GM10847 (cell line): ENCODE measurements around the gene PDE4D.

Experiments
- POLR2A ChIP-seq: IDR thresholded peaks from 2 replicates; pipeline ENCODE4 v1.6.1; 2011; ENCODE audit not compliant: insufficient read length; ENCODE audit errors: extremely low read depth

PDE4D gene

GRCh38 chr5:59222687-59223511, 670.6 kb downstream of the PDE4D start:
- TF ChIP-seq POLR2A = no peak

GRCh38 chr5:59221769-59222168, 671.8 kb downstream of the PDE4D start:
- no peak for TF ChIP-seq POLR2A

- TF ChIP-seq POLR2A = no peak
These were observed 675.0 kb downstream of the PDE4D start for GRCh38 chr5:59218424-59219045.

GRCh38 chr5:59216841-59217240, 676.7 kb downstream of the PDE4D start:
- no peak for TF ChIP-seq POLR2A

- no peak for TF ChIP-seq POLR2A
These were observed 680.9 kb downstream of the PDE4D start for GRCh38 chr5:59212596-59212995.

GRCh38 chr5:59209758-59210359, 683.7 kb downstream of the PDE4D start:
- no peak for TF ChIP-seq POLR2A

- no peak for TF ChIP-seq POLR2A
These were observed 685.1 kb downstream of the PDE4D start for GRCh38 chr5:59208474-59208873.

GRCh38 chr5:59207401-59207800, 686.1 kb downstream of the PDE4D start:
- no peak for TF ChIP-seq POLR2A

GRCh38 chr5:59206132-59206581, 687.4 kb downstream of the PDE4D start:
- TF ChIP-seq POLR2A = no peak

GRCh38 chr5:59204114-59204897, 689.2 kb downstream of the PDE4D start:
- TF ChIP-seq POLR2A = no peak

- no peak for TF ChIP-seq POLR2A
These were observed 693.7 kb downstream of the PDE4D start for GRCh38 chr5:59199868-59200267.

GRCh38 chr5:59198832-59199231, 694.7 kb downstream of the PDE4D start:
- no peak for TF ChIP-seq POLR2A

GRCh38 chr5:59198365-59198764, 695.2 kb downstream of the PDE4D start:
- TF ChIP-seq POLR2A = no peak

- TF ChIP-seq POLR2A = no peak
These were observed 695.6 kb downstream of the PDE4D start for GRCh38 chr5:59197911-59198310.

- TF ChIP-seq POLR2A = no peak
These were observed 699.8 kb downstream of the PDE4D start for GRCh38 chr5:59193616-59194319.
